Type B pancreatic cell (in vitro differentiated cells): ENCODE measurements around the gene FGF14. TPM values are rescaled to one million over a fixed set of nuclear protein-coding genes. Genes with fewer than 3 reads are reported as not detected.

Source experiments
- DNase-seq: peaks from one replicate; pipeline ENCODE4 v3.0.0; 2021; ENCODE audit warnings: mixed read lengths; ENCODE audit not compliant: unreplicated experiment; ENCODE audit errors: extremely low spot score
- H3K27ac Mint-ChIP-seq: 2 replicates; pipeline ENCODE4 v1.8.0; 2021; ENCODE audit warnings: mild to moderate bottlenecking, mixed read lengths
- H3K27me3 Mint-ChIP-seq: 2 replicates; pipeline ENCODE4 v1.8.0; 2021; ENCODE audit warnings: mixed read lengths
- H3K36me3 Mint-ChIP-seq: 2 replicates; pipeline ENCODE4 v1.8.0; 2021; ENCODE audit warnings: mixed read lengths
- H3K4me1 Mint-ChIP-seq: one replicate; pipeline ENCODE4 v1.8.0; 2021; ENCODE audit warnings: mixed read lengths; ENCODE audit not compliant: unreplicated experiment
- H3K4me3 Mint-ChIP-seq: 2 replicates; pipeline ENCODE4 v1.8.0; 2021; ENCODE audit warnings: mild to moderate bottlenecking, mixed read lengths
- H3K9me3 Mint-ChIP-seq: 2 replicates; pipeline ENCODE4 v1.8.0; 2021; ENCODE audit warnings: mixed read lengths
- CTCF ChIP-seq: fragments of 200-600 bp; sonication (generic); conservative IDR thresholded peaks from 2 replicates; pipeline ENCODE4 v1.5.0; 2021; ENCODE audit warnings: antibody characterized with exemption, mild to moderate bottlenecking
- total RNA-seq: library from RNA; stranded (reverse); gene quantifications from 2 replicates; pipeline ENCODE4 v1.2.1, GENCODE V29; 2021; ENCODE audit warnings: low replicate concordance

The FGF14 gene
- total RNA-seq, 1 donor from 2014 or later = 4.2 TPM

- Mint-ChIP-seq H3K27ac (no peak overlapping the region), H3K36me3 (no peaks in the 10 kb centered on the region), H3K4me1 (no peaks in the 10 kb centered on the region), H3K4me3 (no peak overlapping the region), H3K27me3 (peaks cover 11% of the 10 kb centered on the region), H3K9me3 (no peaks in the 10 kb centered on the region)
- no peak for DNase-seq
- no peak for TF ChIP-seq CTCF
Observed at GRCh38 chr13:102128216-102128810, 273.5 kb downstream of the FGF14 start.

GRCh38 chr13:102127153-102127552 lies 274.7 kb downstream of the FGF14 start:
- Mint-ChIP-seq H3K27me3 (peaks cover 13% of the 10 kb centered on the region), H3K36me3 (no peaks in the 10 kb centered on the region), H3K9me3 (no peaks in the 10 kb centered on the region), H3K27ac (no peak overlapping the region), H3K4me3 (no peak overlapping the region), H3K4me1 (no peaks in the 10 kb centered on the region)
- TF ChIP-seq CTCF = no peak
- DNase-seq = no peak

- Mint-ChIP-seq H3K4me1 (no peaks in the 10 kb centered on the region), H3K36me3 (no peaks in the 10 kb centered on the region), H3K27ac (no peak overlapping the region), H3K27me3 (peaks cover 12% of the 10 kb centered on the region), H3K4me3 (no peak overlapping the region), H3K9me3 (no peaks in the 10 kb centered on the region)
- TF ChIP-seq CTCF = no peak
- DNase-seq = no peak
Observed at GRCh38 chr13:102122147-102122546, 279.7 kb downstream of the FGF14 start.

- TF ChIP-seq CTCF = no peak
- Mint-ChIP-seq H3K36me3 (no peaks in the 10 kb centered on the region), H3K9me3 (no peaks in the 10 kb centered on the region), H3K27ac (no peak overlapping the region), H3K4me1 (no peaks in the 10 kb centered on the region), H3K27me3 (peaks cover 13% of the 10 kb centered on the region), H3K4me3 (no peak overlapping the region)
- no peak for DNase-seq
Observed at GRCh38 chr13:102117175-102117831, 284.5 kb downstream of the FGF14 start.

- Mint-ChIP-seq H3K9me3 (no peaks in the 10 kb centered on the region), H3K36me3 (no peaks in the 10 kb centered on the region), H3K27ac (no peak overlapping the region), H3K4me1 (no peaks in the 10 kb centered on the region), H3K27me3 (peaks cover 29% of the 10 kb centered on the region), H3K4me3 (no peak overlapping the region)
- no peak for DNase-seq
- no peak for TF ChIP-seq CTCF
Observed at GRCh38 chr13:102103469-102103868, 298.4 kb downstream of the FGF14 start.
